Vein endothelial cell (primary cell): ENCODE data around the gene GSN. TPM values are rescaled to one million over a fixed set of nuclear protein-coding genes. Genes with fewer than 3 reads are reported as not detected.

Source experiments
- total RNA-seq: library from RNA; depleted of rRNA; stranded (reverse); fragments of >200 nt; gene quantifications from 2 replicates; pipeline ENCODE4 v1.2.3, GENCODE V29; 2012

Gene GSN
- 359 and 370 TPM in 2 replicates for total RNA-seq

GRCh38 chr9:121267689-121268597 lies at the start of gene GSN:
Gene GSN, plus strand, starts transcription at chr9:121268162. Its CDS starts 33,810 bp downstream, at chr9:121301972.

GRCh38 chr9:121369595-121370265 lies 101.8 kb downstream of the GSN start, which contains the start of gene STOM:
Gene STOM, minus strand, starts transcription at chr9:121370250. Its CDS starts 63 bp downstream, at chr9:121370187.

Other genes starting within 250 kb of the GSN start
- gene C5, start 217.9 kb upstream of the GSN start, total RNA-seq, result 0.65 and 0.86 TPM in 2 replicates
- 11.3 and 11.8 TPM in 2 replicates for gene CNTRL, start 193.2 kb upstream of the GSN start, total RNA-seq
- gene RAB14, start 66.3 kb upstream of the GSN start, total RNA-seq, result 34.6 and 44.5 TPM in 2 replicates
- 266 and 319 TPM in 2 replicates for gene STOM, start 102.1 kb downstream of the GSN start, total RNA-seq
- gene GGTA1, start 231.7 kb downstream of the GSN start, total RNA-seq, result 0.65 and 0.86 TPM in 2 replicates